Measurements from ENCODE around the gene CPD. TPM values are rescaled to one million over a fixed set of nuclear protein-coding genes. Genes with fewer than 3 reads are reported as not detected.
A peak's percentile ranks its signal among the peaks of the same experiment; 100 is the strongest.

Gene CPD
- total and polyA plus RNA-seq, 2 experiments from 2014 or later = 28.0 to 121 TPM

- Histone ChIP-seq H3K9me2 (ENCODE audit: insufficient read depth) (no peaks in the 10 kb centered on the region), H3K27me3 (replicated peaks; ENCODE audit: insufficient read depth) (no peaks in the 10 kb centered on the region), H3K9me3 (ENCODE audit: low read depth) (no peaks in the 10 kb centered on the region), H3K27ac (peak overlapping the region; percentile 58), H3F3A (ENCODE audit: insufficient read depth) (peaks cover 15% of the 10 kb centered on the region), H4K20me1 (ENCODE audit: insufficient read depth) (no peaks in the 10 kb centered on the region), H3K9ac (no peak overlapping the region), H3K4me2 (ENCODE audit: unreplicated experiment) (peak overlapping the region; percentile 47), H3K4me3 (no peak overlapping the region), H3K4me1 (ENCODE audit: insufficient read depth) (peaks cover 13% of the 10 kb centered on the region), H3K79me2 (ENCODE audit: insufficient read depth) (no peaks in the 10 kb centered on the region), H3K36me3 (ENCODE audit: low read depth) (no peaks in the 10 kb centered on the region), H2AFZ (no peak overlapping the region)
- in situ Hi-C loops (cut with MboI) = no loop called here
- DNase-seq = peak; percentile 94
- TF ChIP-seq EZH2 (IDR thresholded peaks at IDR 0.05; ENCODE audit: insufficient read depth, poor library complexity, severe bottlenecking) = no peak
- 0 out of 2 replicates have a peak, but pooled peaks have one; percentile 64 for TF ChIP-seq EZH2phosphoT487 (IDR thresholded peaks at IDR 0.05; ENCODE audit: insufficient read depth, low read depth)
- 0% methylated on average over 1 of the region's 1 CpG for WGBS, 2 experiments (ENCODE audit: low coverage in 1 of 2, low lambda C conversion rate in 2 of 2, missing lambda C conversion rate in 2 of 2)
These were observed 15.0 kb upstream of the CPD start for GRCh38 chr17:30363715-30364202.

DNA sequence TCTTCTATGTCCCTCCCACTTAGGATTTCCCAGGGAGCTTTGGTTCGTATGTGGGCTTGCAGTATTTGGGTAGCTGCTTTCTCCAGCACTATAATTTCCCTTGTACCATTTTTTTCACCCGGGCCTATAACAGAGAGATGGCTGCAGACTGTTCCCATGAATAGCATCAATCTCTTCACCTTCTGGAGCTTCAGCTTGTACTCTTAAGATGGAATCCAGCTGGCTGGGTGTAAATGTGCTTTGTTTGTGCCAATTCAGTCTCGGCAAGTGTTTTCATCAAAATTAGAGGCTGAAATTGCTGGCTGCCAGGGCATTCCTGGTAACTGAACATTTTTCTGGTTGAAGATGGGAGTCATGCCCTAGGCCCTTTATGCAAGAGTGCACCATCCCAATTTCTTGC is 12.2 kb upstream of the CPD start:
- no peaks in the 10 kb centered on the region for H3K36me3 ChIP-seq (ENCODE audit: low read depth)
- in situ Hi-C loops (cut with MboI) = no loop called here
- H3K79me2 ChIP-seq (ENCODE audit: insufficient read depth) = no peaks in the 10 kb centered on the region
- no peaks in the 10 kb centered on the region for H4K20me1 ChIP-seq (ENCODE audit: insufficient read depth)
- H2AFZ ChIP-seq = no peak overlapping the region
- H3K4me1 ChIP-seq (ENCODE audit: insufficient read depth) = peaks cover 22% of the 10 kb centered on the region
- no peaks in the 10 kb centered on the region for H3K9me3 ChIP-seq (ENCODE audit: low read depth)
- no peaks in the 10 kb centered on the region for H3K27me3 ChIP-seq (replicated peaks; ENCODE audit: insufficient read depth)
- H3K9ac ChIP-seq = no peak overlapping the region
- no peak overlapping the region for H3K4me2 ChIP-seq (ENCODE audit: unreplicated experiment)
- 84 to 86% methylated on average over 3 of the region's 3 CpGs for WGBS, 2 experiments (ENCODE audit: low coverage in 1 of 2, low lambda C conversion rate in 2 of 2, missing lambda C conversion rate in 2 of 2)
- H3K9me2 ChIP-seq (ENCODE audit: insufficient read depth) = no peaks in the 10 kb centered on the region
- H3F3A ChIP-seq (ENCODE audit: insufficient read depth) = peaks cover 23% of the 10 kb centered on the region
- H3K27ac ChIP-seq = no peak overlapping the region
- TF ChIP-seq EZH2phosphoT487 (IDR thresholded peaks at IDR 0.05; ENCODE audit: insufficient read depth, low read depth) (no peak), EZH2 (IDR thresholded peaks at IDR 0.05; ENCODE audit: insufficient read depth, poor library complexity, severe bottlenecking) (no peak)
- H3K4me3 ChIP-seq = no peak overlapping the region
- DNase-seq = no peak

DNA sequence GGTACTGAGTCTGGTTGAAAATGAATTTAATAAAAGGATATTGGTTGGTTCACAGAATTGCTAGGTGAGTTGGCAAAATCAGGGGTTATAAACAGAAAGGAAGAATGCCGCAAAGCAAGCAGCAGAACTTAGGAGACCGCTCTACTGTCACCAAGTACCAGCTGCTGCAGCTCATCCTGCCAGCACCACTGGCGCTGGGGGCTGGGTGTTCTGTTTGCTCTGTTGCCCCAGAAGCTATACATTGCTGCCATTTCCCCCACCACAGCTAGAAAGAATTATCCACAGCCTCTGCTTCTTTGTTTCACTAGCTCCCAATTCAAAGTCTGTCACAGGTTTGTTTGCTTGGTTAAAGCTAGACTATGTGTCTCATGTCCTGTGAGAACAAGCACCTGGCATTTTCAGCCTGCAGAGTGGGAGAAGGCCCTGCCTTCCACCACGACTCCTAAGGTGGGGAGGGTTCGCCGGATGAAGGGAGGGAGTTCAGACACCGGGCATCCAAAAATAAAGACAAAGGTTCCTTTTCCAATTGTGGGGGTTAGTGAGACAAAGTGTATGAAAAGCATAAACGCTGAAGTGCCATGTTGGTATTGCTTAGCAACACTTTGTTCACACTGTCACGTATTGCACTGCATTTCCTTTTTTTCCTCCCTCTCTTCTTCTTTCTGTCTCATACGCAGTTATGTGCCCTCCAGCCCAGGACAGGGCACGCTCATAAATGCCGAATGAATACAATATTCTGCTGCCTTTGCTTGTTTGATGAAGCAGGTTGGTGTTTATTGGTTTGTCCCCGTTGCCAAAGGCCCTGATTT is 9.6 kb upstream of the CPD start:
- no peaks in the 10 kb centered on the region for H3K79me2 ChIP-seq (ENCODE audit: insufficient read depth)
- H3K9me2 ChIP-seq (ENCODE audit: insufficient read depth) = no peaks in the 10 kb centered on the region
- no peak overlapping the region for H3K9ac ChIP-seq
- H2AFZ ChIP-seq = no peak overlapping the region
- H3K4me2 ChIP-seq (ENCODE audit: unreplicated experiment) = no peak overlapping the region
- H3K27me3 ChIP-seq (replicated peaks; ENCODE audit: insufficient read depth) = no peaks in the 10 kb centered on the region
- DNase-seq = no peak
- H3K4me1 ChIP-seq (ENCODE audit: insufficient read depth) = peaks cover 23% of the 10 kb centered on the region
- H4K20me1 ChIP-seq (ENCODE audit: insufficient read depth) = no peaks in the 10 kb centered on the region
- no peaks in the 10 kb centered on the region for H3K9me3 ChIP-seq (ENCODE audit: low read depth)
- in situ Hi-C loops (cut with MboI) = no loop called here
- TF ChIP-seq EZH2phosphoT487 (IDR thresholded peaks at IDR 0.05; ENCODE audit: insufficient read depth, low read depth) = no peak
- no peak for TF ChIP-seq EZH2 (IDR thresholded peaks at IDR 0.05; ENCODE audit: insufficient read depth, poor library complexity, severe bottlenecking)
- H3K36me3 ChIP-seq (ENCODE audit: low read depth) = no peaks in the 10 kb centered on the region
- H3F3A ChIP-seq (ENCODE audit: insufficient read depth) = peaks cover 24% of the 10 kb centered on the region
- no peak overlapping the region for H3K4me3 ChIP-seq
- 80 to 83% methylated on average over 13 of the region's 13 CpGs for WGBS, 2 experiments (ENCODE audit: low coverage in 1 of 2, low lambda C conversion rate in 2 of 2, missing lambda C conversion rate in 2 of 2)
- no peak overlapping the region for H3K27ac ChIP-seq

DNA sequence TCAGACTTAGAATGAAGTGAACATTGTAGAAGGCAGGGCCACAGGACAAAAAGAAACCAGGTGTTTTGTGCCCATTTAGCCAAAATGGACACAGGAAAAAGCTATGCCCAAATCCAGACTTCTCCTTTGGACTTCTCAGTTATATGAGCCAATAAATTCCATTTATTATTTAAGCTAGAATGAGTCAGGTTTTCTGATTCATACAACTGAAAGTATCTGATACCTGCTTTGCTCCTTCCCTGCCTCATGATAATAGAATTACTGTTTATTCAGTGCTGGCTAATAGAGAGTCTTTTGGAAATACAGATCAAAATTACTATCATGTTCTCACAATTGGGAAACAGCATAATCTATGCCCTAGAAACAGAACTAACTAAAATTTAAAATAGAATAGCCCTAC is 8.7 kb upstream of the CPD start:
- in situ Hi-C loops (cut with MboI) = no loop called here
- Histone ChIP-seq H3K4me3 (no peak overlapping the region), H3K79me2 (ENCODE audit: insufficient read depth) (no peaks in the 10 kb centered on the region), H3K9me3 (ENCODE audit: low read depth) (no peaks in the 10 kb centered on the region), H3K9ac (no peak overlapping the region), H3K27me3 (replicated peaks; ENCODE audit: insufficient read depth) (no peaks in the 10 kb centered on the region), H3K9me2 (ENCODE audit: insufficient read depth) (no peaks in the 10 kb centered on the region), H2AFZ (no peak overlapping the region), H4K20me1 (ENCODE audit: insufficient read depth) (no peaks in the 10 kb centered on the region), H3K27ac (no peak overlapping the region), H3K4me1 (ENCODE audit: insufficient read depth) (peaks cover 19% of the 10 kb centered on the region), H3F3A (ENCODE audit: insufficient read depth) (peaks cover 22% of the 10 kb centered on the region), H3K4me2 (ENCODE audit: unreplicated experiment) (no peak overlapping the region), H3K36me3 (ENCODE audit: low read depth) (no peaks in the 10 kb centered on the region)
- TF ChIP-seq EZH2 (IDR thresholded peaks at IDR 0.05; ENCODE audit: insufficient read depth, poor library complexity, severe bottlenecking) (no peak), EZH2phosphoT487 (IDR thresholded peaks at IDR 0.05; ENCODE audit: insufficient read depth, low read depth) (no peak)
- peak; percentile 67 for DNase-seq
